ENCODE results near the gene RANGAP1. TPM values are rescaled to one million over a fixed set of nuclear protein-coding genes. Genes with fewer than 3 reads are reported as not detected.

RANGAP1 gene
- 60.7 and 64.2 TPM in 2 replicates for total RNA-seq (2014; rRNA removed; shearing (Covaris generic))
- 140 and 158 TPM in 2 replicates for polyA plus RNA-seq (2015; cell fraction: cytosol; rRNA removed)
- 174 and 182 TPM in 2 replicates for polyA plus RNA-seq (2015; cell fraction: nucleus; rRNA removed)

GRCh38 chr22:41285820-41286638 lies at the start of gene RANGAP1:
Gene RANGAP1, minus strand, starts transcription at chr22:41286187. Its CDS starts 5,143 bp downstream, at chr22:41281044.
- in situ Hi-C loops (cut with HindIII; ENCODE audit: low pct_unique_long_range_greater_than_20kb, low sequenced_read_pairs) = no loop called here
- DNase-seq (ENCODE audit: low read depth, low spot score) = peak; percentile 99

GRCh38 chr22:41334951-41335635 lies 49.1 kb upstream of the RANGAP1 start:
- in situ Hi-C loops (cut with HindIII; ENCODE audit: low pct_unique_long_range_greater_than_20kb, low sequenced_read_pairs) = no loop called here
- DNase-seq (ENCODE audit: low read depth, low spot score) = no peak

GRCh38 chr22:41334215-41334614 lies 48.2 kb upstream of the RANGAP1 start:
- in situ Hi-C loops (cut with HindIII; ENCODE audit: low pct_unique_long_range_greater_than_20kb, low sequenced_read_pairs) = no loop called here
- no peak for DNase-seq (ENCODE audit: low read depth, low spot score)

- no peak for DNase-seq (ENCODE audit: low read depth, low spot score)
- in situ Hi-C loops (cut with HindIII; ENCODE audit: low pct_unique_long_range_greater_than_20kb, low sequenced_read_pairs) = no loop called here
Observed at GRCh38 chr22:41333806-41334205, 47.8 kb upstream of the RANGAP1 start.

GRCh38 chr22:41332217-41332939 lies 46.4 kb upstream of the RANGAP1 start:
- no peak for DNase-seq (ENCODE audit: low read depth, low spot score)
- in situ Hi-C loops (cut with HindIII; ENCODE audit: low pct_unique_long_range_greater_than_20kb, low sequenced_read_pairs) = no loop called here

GRCh38 chr22:41330169-41330568 lies 44.2 kb upstream of the RANGAP1 start:
- in situ Hi-C loops (cut with HindIII; ENCODE audit: low pct_unique_long_range_greater_than_20kb, low sequenced_read_pairs) = no loop called here
- DNase-seq (ENCODE audit: low read depth, low spot score) = no peak

- no peak for DNase-seq (ENCODE audit: low read depth, low spot score)
- in situ Hi-C loops (cut with HindIII; ENCODE audit: low pct_unique_long_range_greater_than_20kb, low sequenced_read_pairs) = no loop called here
Observed at GRCh38 chr22:41327124-41327523, 41.1 kb upstream of the RANGAP1 start.

- in situ Hi-C loops (cut with HindIII; ENCODE audit: low pct_unique_long_range_greater_than_20kb, low sequenced_read_pairs) = no loop called here
- no peak for DNase-seq (ENCODE audit: low read depth, low spot score)
Observed at GRCh38 chr22:41324821-41325528, 39.0 kb upstream of the RANGAP1 start.

- DNase-seq (ENCODE audit: low read depth, low spot score) = peak; percentile 97
- in situ Hi-C loops (cut with HindIII; ENCODE audit: low pct_unique_long_range_greater_than_20kb, low sequenced_read_pairs) = no loop called here
Observed at GRCh38 chr22:41320416-41321240, 34.6 kb upstream of the RANGAP1 start.

- in situ Hi-C loops (cut with HindIII; ENCODE audit: low pct_unique_long_range_greater_than_20kb, low sequenced_read_pairs) = no loop called here
- no peak for DNase-seq (ENCODE audit: low read depth, low spot score)
Observed at GRCh38 chr22:41315586-41315985, 29.6 kb upstream of the RANGAP1 start.

- DNase-seq (ENCODE audit: low read depth, low spot score) = no peak
- in situ Hi-C loops (cut with HindIII; ENCODE audit: low pct_unique_long_range_greater_than_20kb, low sequenced_read_pairs) = no loop called here
Observed at GRCh38 chr22:41314821-41315220, 28.8 kb upstream of the RANGAP1 start.

- no peak for DNase-seq (ENCODE audit: low read depth, low spot score)
- in situ Hi-C loops (cut with HindIII; ENCODE audit: low pct_unique_long_range_greater_than_20kb, low sequenced_read_pairs) = no loop called here
Observed at GRCh38 chr22:41311487-41311886, 25.5 kb upstream of the RANGAP1 start.

- no peak for DNase-seq (ENCODE audit: low read depth, low spot score)
- in situ Hi-C loops (cut with HindIII; ENCODE audit: low pct_unique_long_range_greater_than_20kb, low sequenced_read_pairs) = no loop called here
Observed at GRCh38 chr22:41310336-41310735, 24.3 kb upstream of the RANGAP1 start.

GRCh38 chr22:41308544-41308947 lies 22.6 kb upstream of the RANGAP1 start:
- DNase-seq (ENCODE audit: low read depth, low spot score) = no peak
- in situ Hi-C loops (cut with HindIII; ENCODE audit: low pct_unique_long_range_greater_than_20kb, low sequenced_read_pairs) = no loop called here

- DNase-seq (ENCODE audit: low read depth, low spot score) = peak; percentile 75
- in situ Hi-C loops (cut with HindIII; ENCODE audit: low pct_unique_long_range_greater_than_20kb, low sequenced_read_pairs) = no loop called here
Observed at GRCh38 chr22:41308054-41308453, 22.1 kb upstream of the RANGAP1 start.

GRCh38 chr22:41305646-41306045 lies 19.7 kb upstream of the RANGAP1 start:
- DNase-seq (ENCODE audit: low read depth, low spot score) = peak; percentile 73
- in situ Hi-C loops (cut with HindIII; ENCODE audit: low pct_unique_long_range_greater_than_20kb, low sequenced_read_pairs) = no loop called here

- no peak for DNase-seq (ENCODE audit: low read depth, low spot score)
- in situ Hi-C loops (cut with HindIII; ENCODE audit: low pct_unique_long_range_greater_than_20kb, low sequenced_read_pairs) = no loop called here
Observed at GRCh38 chr22:41302811-41303210, 16.8 kb upstream of the RANGAP1 start.
